PC-3 (cell line): Measurements from ENCODE around the gene ZFP36L1.

Source experiments
- EZH2 ChIP-seq: fragments of 300-600 bp; sonication (generic); IDR thresholded peaks from one replicate; pipeline ENCODE4 v1.6.1; 2017; ENCODE audit warnings: antibody characterized with exemption, mild to moderate bottlenecking, low read length; ENCODE audit not compliant: unreplicated experiment
- EZH2phosphoT487 ChIP-seq: fragments of 300-600 bp; sonication (generic); IDR thresholded peaks from 2 replicates; pipeline ENCODE4 v1.6.1; 2018; ENCODE audit warnings: mild to moderate bottlenecking, antibody characterized with exemption, low read length, borderline replicate concordance
- TF ChIP-seq, protein P1 (sequence below): fragments of 300-600 bp; sonication (generic); conservative IDR thresholded peaks from 2 replicates; pipeline ENCODE4 v1.5.1; 2017; ENCODE audit warnings: antibody characterized with exemption, low read depth, mild to moderate bottlenecking, low read length

DNA sequence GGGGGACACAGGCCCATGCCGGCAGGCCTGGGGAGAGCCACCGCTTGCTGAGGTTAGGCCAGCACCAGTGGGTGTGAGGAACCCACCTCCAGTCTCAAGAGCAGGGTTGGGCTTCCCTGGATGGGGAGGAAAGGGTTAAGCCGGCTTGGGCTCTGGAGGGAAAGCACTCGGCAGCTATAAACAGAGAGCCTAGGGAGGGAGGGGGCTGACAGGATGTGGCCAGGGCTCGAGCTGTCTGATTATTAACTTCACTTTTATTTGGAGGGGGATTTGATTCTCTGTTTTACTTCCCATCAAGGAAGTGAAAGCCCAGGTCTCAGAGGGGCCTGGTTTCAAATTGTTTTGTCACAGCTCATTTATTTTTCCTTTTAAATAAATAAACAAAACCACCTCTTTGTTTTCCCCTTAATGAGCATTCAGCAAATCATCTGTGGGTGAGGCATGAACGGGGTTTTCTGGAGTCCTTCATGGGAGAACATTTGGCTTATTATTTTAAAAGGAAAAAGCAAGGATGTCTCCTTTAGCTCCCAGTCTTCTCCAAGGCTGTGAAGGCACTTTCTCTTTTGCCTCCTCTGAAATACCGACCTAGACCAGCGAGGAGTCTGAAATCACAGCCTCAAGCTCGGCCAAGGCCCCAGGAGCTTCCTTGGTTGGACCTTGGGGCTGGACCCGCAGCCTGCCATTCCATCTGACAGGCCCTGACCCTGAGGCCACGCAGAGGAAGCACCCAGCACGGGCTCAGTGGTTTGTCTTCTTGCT lies 21.9 kb upstream of the ZFP36L1 start:
- TF ChIP-seq, protein P1, sequence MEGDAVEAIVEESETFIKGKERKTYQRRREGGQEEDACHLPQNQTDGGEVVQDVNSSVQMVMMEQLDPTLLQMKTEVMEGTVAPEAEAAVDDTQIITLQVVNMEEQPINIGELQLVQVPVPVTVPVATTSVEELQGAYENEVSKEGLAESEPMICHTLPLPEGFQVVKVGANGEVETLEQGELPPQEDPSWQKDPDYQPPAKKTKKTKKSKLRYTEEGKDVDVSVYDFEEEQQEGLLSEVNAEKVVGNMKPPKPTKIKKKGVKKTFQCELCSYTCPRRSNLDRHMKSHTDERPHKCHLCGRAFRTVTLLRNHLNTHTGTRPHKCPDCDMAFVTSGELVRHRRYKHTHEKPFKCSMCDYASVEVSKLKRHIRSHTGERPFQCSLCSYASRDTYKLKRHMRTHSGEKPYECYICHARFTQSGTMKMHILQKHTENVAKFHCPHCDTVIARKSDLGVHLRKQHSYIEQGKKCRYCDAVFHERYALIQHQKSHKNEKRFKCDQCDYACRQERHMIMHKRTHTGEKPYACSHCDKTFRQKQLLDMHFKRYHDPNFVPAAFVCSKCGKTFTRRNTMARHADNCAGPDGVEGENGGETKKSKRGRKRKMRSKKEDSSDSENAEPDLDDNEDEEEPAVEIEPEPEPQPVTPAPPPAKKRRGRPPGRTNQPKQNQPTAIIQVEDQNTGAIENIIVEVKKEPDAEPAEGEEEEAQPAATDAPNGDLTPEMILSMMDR, result no peak
- TF ChIP-seq EZH2 (no peak), EZH2phosphoT487 (no peak)
